Skeletal muscle cell (primary cell): ENCODE data around the gene TSPO2.

Experiments
- DNase-seq: peaks from one replicate; pipeline ENCODE4 v3.0.0-alpha.2; 2010; ENCODE audit warnings: low read depth
- H3K4me3 ChIP-seq: 2 replicates; pipeline ENCODE4 v1.5.1; 2011; ENCODE audit warnings: low read depth, mild to moderate bottlenecking, control low read depth, low read length, moderate library complexity

Gene TSPO2

GRCh38 chr6:41047745-41048732, 5.8 kb downstream of the TSPO2 start:
- no peak overlapping the region for H3K4me3 ChIP-seq
- DNase-seq = no peak

GRCh38 chr6:41049521-41049920, 7.3 kb downstream of the TSPO2 start:
- no peak for DNase-seq
- H3K4me3 ChIP-seq = no peak overlapping the region

- DNase-seq = no peak
- no peak overlapping the region for H3K4me3 ChIP-seq
Observed at GRCh38 chr6:41049955-41050354, 7.7 kb downstream of the TSPO2 start.

- no peak for DNase-seq
- no peak overlapping the region for H3K4me3 ChIP-seq
Observed at GRCh38 chr6:41050536-41050935, 8.3 kb downstream of the TSPO2 start.

- DNase-seq = no peak
Observed at GRCh38 chr6:41051873-41052272, 9.6 kb downstream of the TSPO2 start.

GRCh38 chr6:41053041-41053440, 10.8 kb downstream of the TSPO2 start, which contains the start of gene APOBEC2:
Gene APOBEC2 (plus strand): TSS chr6:41053202. CDS start chr6:41053348, 146 bp downstream.
- DNase-seq = no peak
- H3K4me3 ChIP-seq = no peak within 1 kb of the TSS

More at GRCh38 chr6:41051873-41052272, 9.6 kb downstream of the TSPO2 start:
- H3K4me3 ChIP-seq = no peak overlapping the region

GRCh38 chr6:41054511-41054910, 12.2 kb downstream of the TSPO2 start:
- H3K4me3 ChIP-seq = no peak overlapping the region
- no peak for DNase-seq

- H3K4me3 ChIP-seq = no peak overlapping the region
- no peak for DNase-seq
Observed at GRCh38 chr6:41055149-41055548, 12.9 kb downstream of the TSPO2 start.

- H3K4me3 ChIP-seq = no peak overlapping the region
- no peak for DNase-seq
Observed at GRCh38 chr6:41056768-41057490, 14.7 kb downstream of the TSPO2 start.

- DNase-seq = no peak
- no peak overlapping the region for H3K4me3 ChIP-seq
Observed at GRCh38 chr6:41058783-41059181, 16.5 kb downstream of the TSPO2 start.

- no peak overlapping the region for H3K4me3 ChIP-seq
- no peak for DNase-seq
Observed at GRCh38 chr6:41059556-41059955, 17.3 kb downstream of the TSPO2 start.

GRCh38 chr6:41061196-41061726, 19.0 kb downstream of the TSPO2 start:
- no peak overlapping the region for H3K4me3 ChIP-seq
- no peak for DNase-seq

GRCh38 chr6:41062056-41062455, 19.8 kb downstream of the TSPO2 start:
- no peak overlapping the region for H3K4me3 ChIP-seq
- no peak for DNase-seq

- H3K4me3 ChIP-seq = no peak overlapping the region
- DNase-seq = no peak
Observed at GRCh38 chr6:41063884-41064285, 21.6 kb downstream of the TSPO2 start.

- H3K4me3 ChIP-seq = no peak overlapping the region
- DNase-seq = no peak
Observed at GRCh38 chr6:41064841-41065240, 22.6 kb downstream of the TSPO2 start.

- DNase-seq = no peak
- H3K4me3 ChIP-seq = no peak overlapping the region
Observed at GRCh38 chr6:41065550-41066026, 23.3 kb downstream of the TSPO2 start.

- no peak overlapping the region for H3K4me3 ChIP-seq
- peak; percentile 45 for DNase-seq
Observed at GRCh38 chr6:41066867-41067304, 24.6 kb downstream of the TSPO2 start.

GRCh38 chr6:41071501-41071922, 29.2 kb downstream of the TSPO2 start:
- no peak for DNase-seq
- peak overlapping the region; percentile 99 for H3K4me3 ChIP-seq

- H3K4me3 ChIP-seq = peak within 1 kb of the TSS; percentile 99
- peak; percentile 97 for DNase-seq
Observed at GRCh38 chr6:41071923-41072835, 29.9 kb downstream of the TSPO2 start, which contains the start of gene OARD1. Gene OARD1 (minus strand): TSS chr6:41072356. CDS start chr6:41071634, 722 bp downstream.
